Lung (tissue), 12 donors: ENCODE data around the gene HDDC3. TPM values are rescaled to one million over a fixed set of nuclear protein-coding genes. Genes with fewer than 3 reads are reported as not detected.

Source experiments
- ATAC-seq: fragments of 200-7000 bp; cut with Tn5 transposase; one replicate; pipeline ENCODE4 v1.9.1; 2020; ENCODE audit warnings: moderate number of reproducible peaks; ENCODE audit not compliant: insufficient read depth, low FRiP score
- DNase-seq, 3 donors: peaks; one replicate each; pipeline ENCODE4 v3.0.0-alpha.2; 2013 to 2017
- H3K27ac ChIP-seq, 2 donors: one replicate each; pipeline ENCODE4 v1.5.1; 2013; ENCODE audit warnings: mild to moderate bottlenecking in 2 of 2, moderate library complexity in 2 of 2, control low read depth in 1 of 2, inconsistent platforms in 1 of 2, low read depth in 1 of 2, low read length in 1 of 2
- H3K27me3 ChIP-seq, 3 donors: one replicate each; pipeline ENCODE4 v1.5.1; 2013; ENCODE audit warnings: low read length in 2 of 3; ENCODE audit not compliant: control insufficient read depth in 3 of 3, insufficient read depth in 3 of 3
- H3K36me3 ChIP-seq, 4 donors: one replicate each; pipeline ENCODE4 v1.5.1; 2013; ENCODE audit warnings: low read length in 4 of 4, mild to moderate bottlenecking in 1 of 4, moderate library complexity in 1 of 4; ENCODE audit not compliant: control insufficient read depth in 4 of 4, insufficient read depth in 4 of 4
- H3K4me1 ChIP-seq, 5 donors: one replicate each; pipeline ENCODE4 v1.5.1; 2013; ENCODE audit warnings: low read length in 5 of 5, mild to moderate bottlenecking in 2 of 5, moderate library complexity in 1 of 5; ENCODE audit not compliant: control insufficient read depth in 5 of 5, insufficient read depth in 5 of 5
- H3K4me3 ChIP-seq: one replicate; pipeline ENCODE4 v1.5.1; 2013; ENCODE audit warnings: mild to moderate bottlenecking, control low read depth, moderate library complexity
- H3K9ac ChIP-seq, 2 donors: one replicate each; pipeline ENCODE4 v1.5.1; 2013; ENCODE audit warnings: low read length in 2 of 2, control low read depth in 1 of 2; ENCODE audit not compliant: insufficient read depth in 1 of 2
- H3K9me3 ChIP-seq, 4 donors: one replicate each; pipeline ENCODE4 v1.5.1; 2013; ENCODE audit warnings: low read length in 3 of 4, mild to moderate bottlenecking in 1 of 4, moderate library complexity in 1 of 4; ENCODE audit not compliant: control insufficient read depth in 4 of 4, insufficient read depth in 3 of 4
- WGBS, 2 donors: extraction: QIAGEN DNeasy Blood & Tissue Kit; methylation state at CpG; one replicate each; pipeline ENCODE4 v1.1.7; 2013; 5-methylcytosine and 5-hydroxymethylcytosine counted together
- polyA plus RNA-seq, 2 donors: library from polyadenylated mRNA; stranded (reverse); fragments of 200-250 nt; gene quantifications; one replicate each; pipeline ENCODE4 v1.2.1, GENCODE V29; 2013
- total RNA-seq, 2 donors: library from RNA; depleted of rRNA in 1 of 2; stranded (reverse); fragments of >200 nt in 1 of 2; gene quantifications; one replicate each; pipeline ENCODE4 v1.2.1, GENCODE V29; 2014 to 2021
- TF ChIP-seq, protein P1 (sequence below): IDR thresholded peaks from 2 replicates; pipeline ENCODE4 v1.5.1; 2012; ENCODE audit warnings: mild to moderate bottlenecking; ENCODE audit errors: control extremely low read depth, extremely low read depth
- donor health status: control.
- donor health status: control.
- donor health status: Bipolar disorder and iron deficiency.
- donor health status: healthy.
- donor health status: DM: yes; HTN: yes; CAD: no.

Gene HDDC3
- total and polyA plus RNA-seq, 4 donors: 12.7 to 19.6 (median 16.5) TPM

DNA sequence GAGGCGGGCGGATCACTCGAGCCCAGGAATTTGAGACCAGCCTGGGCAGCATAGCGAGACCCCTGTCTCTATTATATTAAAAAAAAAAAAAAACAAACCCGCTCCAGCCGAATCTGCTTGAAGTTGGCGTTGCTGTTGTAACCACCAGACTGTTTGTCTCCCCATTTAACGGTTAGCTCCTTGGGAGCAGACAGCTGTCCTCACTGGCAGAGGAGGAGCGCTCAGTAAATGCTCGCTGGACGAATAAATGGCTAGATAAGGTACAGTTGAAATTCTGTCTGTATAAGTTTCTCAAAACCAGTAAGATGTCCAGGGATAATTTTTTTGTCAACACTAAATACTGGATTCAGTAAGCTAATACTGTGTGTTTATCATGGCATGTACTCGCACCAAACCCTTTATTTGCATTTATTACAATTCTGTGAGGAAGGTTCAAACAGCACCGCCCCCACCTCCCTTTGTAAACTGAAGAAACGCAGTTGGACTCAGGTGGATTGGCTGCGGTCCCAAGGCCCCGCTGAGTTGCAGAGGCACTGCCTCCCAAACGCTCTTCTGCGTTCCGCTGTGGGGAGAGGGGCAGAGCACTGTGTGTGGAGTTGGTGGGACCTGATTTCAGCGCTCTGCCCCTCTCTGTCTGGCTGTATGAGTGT lies 23.4 kb upstream of the HDDC3 start:
- Histone ChIP-seq H3K4me3 (no peak overlapping the region), H3K4me1 (peaks cover 0 to 19% (median 9%) of the 10 kb centered on the region in 5 donors), H3K27ac (no peak overlapping the region), H3K27me3 (no peaks in the 10 kb centered on the region), H3K36me3 (peaks cover 2 to 21% (median 14%) of the 10 kb centered on the region in 4 donors), H3K9me3 (no peaks in the 10 kb centered on the region), H3K9ac (no peak overlapping the region)
- ATAC-seq (no peak), DNase-seq (peak in 1 of 3 donors; percentile 24)
- 72 to 78% methylated on average over 20 of the region's 20 CpGs for WGBS, 2 donors
- TF ChIP-seq, protein P1, sequence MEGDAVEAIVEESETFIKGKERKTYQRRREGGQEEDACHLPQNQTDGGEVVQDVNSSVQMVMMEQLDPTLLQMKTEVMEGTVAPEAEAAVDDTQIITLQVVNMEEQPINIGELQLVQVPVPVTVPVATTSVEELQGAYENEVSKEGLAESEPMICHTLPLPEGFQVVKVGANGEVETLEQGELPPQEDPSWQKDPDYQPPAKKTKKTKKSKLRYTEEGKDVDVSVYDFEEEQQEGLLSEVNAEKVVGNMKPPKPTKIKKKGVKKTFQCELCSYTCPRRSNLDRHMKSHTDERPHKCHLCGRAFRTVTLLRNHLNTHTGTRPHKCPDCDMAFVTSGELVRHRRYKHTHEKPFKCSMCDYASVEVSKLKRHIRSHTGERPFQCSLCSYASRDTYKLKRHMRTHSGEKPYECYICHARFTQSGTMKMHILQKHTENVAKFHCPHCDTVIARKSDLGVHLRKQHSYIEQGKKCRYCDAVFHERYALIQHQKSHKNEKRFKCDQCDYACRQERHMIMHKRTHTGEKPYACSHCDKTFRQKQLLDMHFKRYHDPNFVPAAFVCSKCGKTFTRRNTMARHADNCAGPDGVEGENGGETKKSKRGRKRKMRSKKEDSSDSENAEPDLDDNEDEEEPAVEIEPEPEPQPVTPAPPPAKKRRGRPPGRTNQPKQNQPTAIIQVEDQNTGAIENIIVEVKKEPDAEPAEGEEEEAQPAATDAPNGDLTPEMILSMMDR: no peak

DNA sequence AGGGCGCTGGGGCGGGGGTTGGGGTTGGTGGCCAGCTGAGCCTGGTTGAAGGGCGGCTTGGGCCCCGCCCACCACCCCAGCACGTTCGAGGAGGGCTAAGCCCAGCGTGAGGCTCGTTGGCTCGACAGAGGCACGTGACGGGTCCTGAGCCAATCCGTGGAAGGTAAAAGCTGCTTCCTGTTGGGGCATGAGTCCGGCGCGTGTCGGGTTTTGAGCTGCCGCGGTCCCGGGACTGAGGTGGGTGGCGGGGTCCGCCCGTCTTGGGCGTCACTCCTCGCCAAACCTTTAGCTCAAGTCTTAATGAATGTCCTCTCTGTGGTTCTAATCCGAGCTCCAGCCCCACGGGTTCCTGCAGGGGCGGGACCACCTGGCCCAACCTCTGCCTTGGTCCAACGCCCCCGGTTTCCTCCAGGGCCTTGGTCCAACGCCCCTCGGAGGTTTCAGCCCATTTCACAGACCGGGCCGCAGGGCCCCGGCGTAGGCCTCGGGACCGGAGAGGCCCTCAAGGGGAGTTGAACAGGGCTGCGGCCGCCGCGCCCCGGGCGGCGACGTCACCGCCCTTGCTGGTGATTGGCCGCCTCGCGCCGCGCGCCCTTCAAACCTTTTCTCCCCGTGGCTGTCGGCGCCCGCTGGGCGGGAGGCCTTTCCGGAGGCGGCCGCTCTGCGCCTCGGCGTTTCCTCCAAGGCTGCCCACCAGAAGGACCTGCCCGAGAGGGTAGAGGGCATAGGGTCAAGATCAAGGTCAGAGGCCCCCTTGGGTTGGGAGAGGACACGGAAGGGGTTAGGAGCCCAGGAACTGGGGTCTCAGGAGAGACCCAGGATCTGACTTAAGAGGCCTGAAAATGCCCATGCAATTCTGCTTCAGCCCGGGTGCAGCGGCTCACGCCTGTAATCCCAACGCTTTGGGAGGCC lies 22.6 kb upstream of the HDDC3 start, which contains the start of gene RCCD1:
Gene RCCD1 (plus strand): TSS at position 173 of the 912 bp plus-strand sequence. CDS start 1,851 bp downstream, outside the sequence.
- 2 to 3% methylated on average over 67 to 69 of the region's 69 CpGs for WGBS, 2 donors
- Histone ChIP-seq H3K9ac (peak within 1 kb of the TSS; percentile 60 to 91), H3K36me3 (peaks cover 2 to 27% (median 17%) of the 10 kb centered on the region in 4 donors), H3K9me3 (no peaks in the 10 kb centered on the region), H3K27ac (peak within 1 kb of the TSS; percentile 50 to 96), H3K27me3 (no peaks in the 10 kb centered on the region), H3K4me3 (peak within 1 kb of the TSS; percentile 79), H3K4me1 (peaks cover 0 to 19% (median 9%) of the 10 kb centered on the region in 5 donors)
- ATAC-seq (peak; percentile 94), DNase-seq (peak; percentile 96 to 97 (median 97))
- TF ChIP-seq, protein P1: no peak

DNA sequence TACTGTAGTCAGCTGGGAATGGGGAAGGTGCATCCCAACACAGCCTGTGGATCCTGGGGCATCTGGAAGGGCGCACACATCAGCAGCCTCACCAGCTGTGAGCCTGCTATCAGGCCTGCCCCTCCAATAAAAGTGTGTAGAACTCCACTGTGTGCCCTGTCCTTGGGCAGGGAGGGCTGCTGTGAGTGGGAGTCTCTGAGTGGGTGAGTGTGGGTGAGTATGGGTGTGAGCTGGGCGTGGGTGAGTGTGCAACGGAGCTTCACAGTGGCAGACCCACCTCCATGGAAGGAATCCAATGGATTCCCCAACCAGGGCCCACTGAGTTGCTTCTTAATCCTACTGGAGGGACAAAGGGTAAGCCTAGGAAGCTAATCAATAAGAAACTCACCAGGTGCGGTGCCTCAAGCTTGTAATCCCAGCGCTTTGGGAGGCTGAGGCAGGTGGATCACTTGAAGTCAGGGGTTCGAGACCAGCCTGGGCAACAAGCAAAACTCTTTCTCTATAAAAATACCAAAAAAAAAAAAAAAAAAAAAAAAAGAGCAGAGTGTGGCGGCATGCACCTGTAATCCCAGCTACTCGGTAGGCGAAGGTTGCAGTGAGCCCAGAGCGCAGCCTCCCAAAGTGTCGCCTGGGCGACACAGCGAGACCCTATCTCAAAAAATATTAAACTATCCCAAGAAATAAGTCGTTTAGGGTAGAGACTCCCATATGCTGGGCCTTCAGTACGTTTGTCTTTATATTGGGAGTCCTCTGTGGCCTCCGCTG lies 21.8 kb upstream of the HDDC3 start:
- peaks cover 0 to 19% (median 9%) of the 10 kb centered on the region in 5 donors for H3K4me1 ChIP-seq
- no peak overlapping the region for H3K4me3 ChIP-seq
- 76 to 79% methylated on average over 15 to 16 of the region's 16 CpGs for WGBS, 2 donors
- DNase-seq (no peak), ATAC-seq (no peak)
- H3K9me3 ChIP-seq: no peaks in the 10 kb centered on the region
- no peaks in the 10 kb centered on the region for H3K27me3 ChIP-seq
- peak overlapping the region in 1 of 2 donors; percentile 96 for H3K27ac ChIP-seq
- TF ChIP-seq, protein P1: no peak
- no peak overlapping the region for H3K9ac ChIP-seq
- H3K36me3 ChIP-seq: peaks cover 2 to 34% (median 25%) of the 10 kb centered on the region in 4 donors
